ENCODE measurements around the gene EPPIN.

The EPPIN gene

DNA sequence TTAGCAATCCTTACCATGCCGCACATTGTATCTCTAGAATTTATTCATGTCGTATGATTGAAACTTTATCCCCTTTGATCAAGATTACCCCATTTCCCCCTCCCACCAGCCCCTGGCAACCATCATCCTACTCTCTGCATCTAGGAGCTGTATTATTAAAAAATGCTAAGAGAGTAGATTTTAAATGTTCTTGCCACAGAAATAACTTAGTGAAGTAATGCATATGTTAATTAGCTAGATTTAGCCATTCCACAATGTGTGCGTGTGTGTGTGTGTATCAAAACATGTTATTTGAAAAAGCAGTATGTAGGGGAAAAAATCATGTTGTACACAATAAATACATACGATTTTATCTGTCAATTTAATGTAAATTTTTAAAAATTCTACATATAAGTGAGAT lies 19.9 kb downstream of the EPPIN start:
- DNase-seq: no peak

DNA sequence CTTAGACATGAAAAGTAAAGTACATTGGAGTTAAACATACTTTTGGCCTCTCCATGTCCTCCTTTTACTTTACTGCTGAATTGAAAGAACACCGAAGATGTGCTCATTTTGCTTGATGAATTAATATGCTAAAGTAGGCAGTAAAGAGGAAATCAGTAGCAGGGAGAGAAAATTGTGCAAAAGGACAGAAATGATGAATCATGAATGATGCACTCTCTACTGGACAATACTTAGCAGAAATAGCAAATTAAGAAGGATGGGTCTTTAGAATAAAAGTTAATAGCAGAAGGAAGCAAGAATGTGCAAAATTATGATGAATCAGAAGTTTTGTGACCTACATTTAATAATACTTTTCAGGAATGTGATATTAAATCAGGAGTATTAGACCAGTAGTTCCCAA lies 23.4 kb downstream of the EPPIN start:
- DNase-seq: no peak

DNA sequence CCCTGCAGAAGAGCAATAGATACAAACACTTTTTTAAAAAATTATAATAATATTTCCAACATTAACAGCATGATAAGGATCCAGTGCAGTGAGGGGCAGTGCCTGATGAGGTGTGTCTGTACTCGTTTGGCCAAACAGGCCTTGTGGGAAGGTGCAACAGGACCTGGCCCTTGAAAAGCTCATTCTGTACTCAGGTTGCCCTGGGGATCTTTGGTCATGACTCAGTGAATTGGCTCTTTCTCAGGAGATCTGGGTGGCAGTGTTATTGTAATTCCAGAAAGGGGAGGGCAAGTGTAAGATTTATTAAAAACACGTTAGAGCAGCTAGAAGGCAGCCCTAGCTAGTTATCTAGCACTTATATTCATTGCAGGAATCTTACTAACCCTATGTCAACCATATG lies 28.9 kb downstream of the EPPIN start:
- no peak for DNase-seq

GRCh38 chr20:45515147-45515913 lies 31.9 kb downstream of the EPPIN start, which contains the start of gene SPINT3:
Gene SPINT3, minus strand, starts transcription at chr20:45515622. Its CDS starts 14 bp downstream, at chr20:45515608.
- no peak for DNase-seq

GRCh38 chr20:45510242-45510862 lies 36.8 kb downstream of the EPPIN start:
- no peak for DNase-seq

DNA sequence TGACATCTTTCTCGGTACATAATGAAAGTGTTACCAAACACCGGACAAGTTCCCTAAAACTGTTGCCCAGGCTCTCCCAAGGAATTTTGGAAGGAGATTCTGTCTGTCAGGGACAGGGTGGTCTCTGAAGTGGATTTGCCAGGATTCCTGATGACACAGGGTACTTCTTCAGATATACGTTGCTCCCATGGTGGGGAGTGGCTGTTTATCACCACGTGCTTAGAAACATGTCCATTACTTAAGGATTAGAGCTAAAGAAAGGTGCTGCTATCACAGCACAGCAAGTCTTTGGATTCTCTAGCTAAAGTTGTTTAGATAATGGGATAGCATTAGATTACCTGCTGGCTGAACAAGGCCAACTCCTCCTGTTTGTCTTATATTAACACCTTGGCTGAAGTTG lies 38.1 kb downstream of the EPPIN start:
- DNase-seq: no peak

GRCh38 chr20:45508068-45508886 lies 38.9 kb downstream of the EPPIN start:
- DNase-seq: no peak

GRCh38 chr20:45507011-45507820 lies 40.0 kb downstream of the EPPIN start:
- DNase-seq: no peak

- DNase-seq: no peak
Measured at GRCh38 chr20:45506398-45506797, 40.8 kb downstream of the EPPIN start.

DNA sequence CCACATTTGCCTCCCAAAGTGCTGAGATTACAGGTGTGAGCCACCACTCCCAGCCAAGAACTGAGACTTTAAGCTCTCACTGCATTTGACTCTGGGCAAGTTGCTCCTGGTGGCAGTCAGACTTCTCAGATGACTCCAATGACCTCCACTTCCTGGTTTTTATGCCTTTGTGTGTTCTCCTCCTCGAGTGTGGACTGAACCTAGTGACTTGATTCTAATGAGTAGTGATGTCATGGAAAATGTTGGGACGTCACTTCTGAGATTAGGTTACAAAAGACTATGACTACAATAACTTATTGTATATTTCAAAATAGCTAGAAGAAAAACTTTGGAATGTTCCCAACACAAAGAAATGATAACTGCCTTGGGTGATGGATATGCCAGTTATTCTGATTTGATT lies 43.8 kb downstream of the EPPIN start:
- no peak for DNase-seq

DNA sequence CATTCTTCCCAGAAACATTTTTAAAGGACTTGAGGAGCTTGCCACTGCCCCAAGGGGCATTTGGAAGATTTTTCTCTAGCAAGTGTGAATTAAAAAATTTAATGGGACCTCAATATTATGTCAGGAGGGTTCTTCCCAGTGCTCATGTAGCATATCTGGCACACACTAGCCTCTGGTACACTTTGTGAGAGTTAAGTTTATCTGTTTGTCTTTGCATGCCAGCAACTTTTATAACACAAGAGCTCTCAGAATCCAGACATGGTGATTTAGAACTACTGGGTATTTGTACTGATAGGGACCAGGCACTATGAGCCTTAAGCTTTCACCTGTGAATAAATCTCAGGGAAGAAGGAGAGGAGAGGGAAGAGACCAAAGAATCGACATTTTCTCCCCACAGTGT lies 44.6 kb downstream of the EPPIN start:
- no peak for DNase-seq

DNA sequence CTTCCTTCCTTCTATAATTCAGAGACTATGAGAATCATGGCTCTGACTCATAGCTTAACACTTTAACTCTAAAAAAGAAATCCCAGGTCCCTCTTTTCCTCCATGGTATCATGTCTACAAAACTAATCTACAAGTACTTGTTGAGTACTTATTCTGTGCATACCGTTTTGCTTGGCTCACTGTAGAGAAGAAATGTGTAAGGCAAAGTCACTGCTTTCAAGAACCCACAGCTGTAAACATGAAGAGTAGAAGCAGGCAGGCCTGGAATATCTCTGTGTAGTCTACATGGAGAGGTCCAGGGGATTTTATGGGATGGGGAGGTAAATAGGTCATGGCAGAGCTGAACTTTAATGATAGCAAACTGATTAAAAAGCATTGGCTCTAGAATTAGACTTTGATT lies 45.6 kb downstream of the EPPIN start:
- DNase-seq: no peak

DNA sequence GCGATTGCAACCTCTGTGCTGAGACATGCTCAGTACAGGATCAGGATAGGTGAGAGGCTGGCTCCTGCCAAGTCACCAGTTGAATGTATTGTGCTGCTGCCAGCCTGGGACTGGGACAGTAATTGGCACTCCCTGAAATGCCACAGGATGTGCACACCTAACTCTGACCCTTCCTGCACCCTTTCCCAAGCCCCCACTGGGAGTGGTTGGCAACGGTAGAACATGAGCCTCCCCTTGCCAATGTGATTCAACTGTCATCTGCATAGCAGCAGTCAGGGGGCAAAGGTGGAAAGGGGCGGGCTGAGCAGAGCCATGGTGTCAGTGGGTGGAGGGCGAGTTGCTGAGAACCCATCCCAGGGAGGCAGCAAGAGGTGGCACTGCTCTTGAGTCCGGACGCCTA lies 47.2 kb downstream of the EPPIN start:
- DNase-seq: no peak

DNA sequence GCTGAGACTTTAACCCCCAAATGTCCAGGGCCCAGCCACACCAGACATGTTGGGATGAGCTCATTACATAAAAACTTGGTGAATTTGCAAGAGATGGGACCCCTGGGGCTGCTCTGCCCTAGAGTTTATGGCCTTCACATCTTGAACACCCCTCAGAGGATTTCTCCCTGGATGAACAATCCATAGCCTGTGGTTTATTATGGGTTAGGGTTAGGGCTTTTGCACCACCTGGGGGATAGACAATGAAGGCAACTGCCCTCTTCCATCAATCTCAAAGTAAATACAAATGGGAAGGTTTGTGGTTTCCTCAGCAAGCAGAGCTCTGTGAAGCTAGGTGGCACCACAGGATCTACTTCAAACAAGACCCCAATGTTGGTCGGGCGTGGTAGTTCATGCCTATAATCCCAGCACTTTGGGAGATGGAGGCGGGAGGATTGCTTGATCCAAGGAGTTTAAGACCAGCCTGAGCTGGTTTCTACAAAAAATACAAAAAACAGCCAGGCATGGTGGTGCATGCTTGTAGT lies 49.2 kb downstream of the EPPIN start:
- no peak for DNase-seq

DNA sequence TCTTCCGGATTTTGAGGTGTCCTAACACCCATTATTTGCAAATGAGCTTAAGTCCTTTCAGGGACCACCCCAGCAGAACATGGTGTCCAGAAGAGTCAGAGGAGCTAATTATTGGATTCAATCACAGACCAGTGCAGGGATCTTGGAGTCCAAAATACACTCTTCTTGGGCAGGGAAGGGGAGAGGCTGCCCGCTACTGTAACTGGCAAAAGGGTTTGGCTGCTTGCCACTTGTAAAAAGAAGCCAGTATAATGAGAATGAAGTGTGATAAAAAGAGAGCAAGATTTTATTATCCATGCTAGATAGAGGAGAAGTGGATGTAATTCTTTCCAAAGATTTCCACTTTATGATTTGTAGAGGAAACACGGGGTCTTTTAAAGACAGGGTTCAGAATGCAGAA lies 51.0 kb downstream of the EPPIN start:
- DNase-seq: no peak

DNA sequence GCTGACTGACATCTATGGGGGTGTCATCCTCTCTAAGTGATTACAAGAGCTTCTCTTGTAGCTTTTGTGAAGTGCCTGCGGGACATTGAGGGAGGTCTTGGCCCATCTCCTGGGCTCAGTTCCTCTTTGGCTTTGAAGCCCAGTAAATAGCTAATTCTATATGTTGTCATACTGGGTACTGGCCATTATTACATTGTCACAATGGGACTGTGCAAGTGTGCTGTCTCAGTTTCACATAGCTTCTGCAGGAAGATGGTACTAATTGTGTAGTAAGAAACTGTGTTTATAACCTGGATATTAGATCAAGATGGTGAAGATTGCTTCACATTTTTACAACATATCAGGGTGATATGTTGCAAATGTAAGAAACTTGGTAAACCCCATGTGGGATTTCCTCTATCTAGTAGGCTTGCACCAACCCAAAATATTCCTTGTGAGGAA lies 51.7 kb downstream of the EPPIN start:
- DNase-seq: no peak
